Measurements from ENCODE around the gene THBD. TPM values are rescaled to one million over a fixed set of nuclear protein-coding genes. Genes with fewer than 3 reads are reported as not detected.

The THBD gene
- total and polyA plus RNA-seq, 2 experiments from 2014 or later = 5.9 to 15.6 TPM

DNA sequence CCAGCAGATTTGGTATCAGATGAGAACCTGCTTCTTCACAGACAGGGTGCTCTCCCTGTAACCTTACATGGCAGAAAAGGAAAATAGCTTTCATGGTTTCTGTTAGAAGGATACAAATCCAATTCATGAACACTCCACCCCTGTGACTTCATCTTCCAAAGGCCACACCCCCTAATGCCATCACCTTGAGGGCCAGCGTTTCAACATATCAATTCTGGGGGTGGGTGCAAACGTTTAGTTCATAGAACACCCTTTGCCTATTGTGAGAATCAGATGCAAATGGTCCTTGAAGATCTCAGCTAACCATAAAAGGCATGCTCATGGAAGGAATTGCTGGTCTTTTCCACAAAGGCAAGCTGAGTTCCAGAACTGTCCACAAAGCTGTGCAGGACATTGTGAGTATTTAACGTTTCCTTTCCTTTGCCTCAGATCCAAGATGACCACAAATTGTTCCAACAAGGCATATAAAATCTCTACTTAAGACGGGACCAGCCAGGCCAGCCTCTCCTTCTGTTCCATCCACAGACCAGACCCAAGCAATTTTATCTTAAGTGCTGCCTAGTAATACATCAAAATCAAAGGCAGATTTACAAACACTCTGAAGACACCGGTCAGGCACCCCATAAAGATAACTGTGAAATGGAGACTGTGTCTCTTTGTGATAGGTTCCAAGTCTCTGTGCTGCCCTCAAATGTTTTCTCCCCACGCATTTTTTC is 49.1 kb downstream of the THBD start:
- Histone ChIP-seq H3K27ac (no peak overlapping the region), H3K27me3 (replicated peaks; ENCODE audit: insufficient read depth) (peaks cover 18% of the 10 kb centered on the region; the same call in 1 of the 2 replicates), H3K4me3 (no peak overlapping the region), H3K4me2 (ENCODE audit: unreplicated experiment) (no peak overlapping the region), H3F3A (ENCODE audit: insufficient read depth) (no peaks in the 10 kb centered on the region), H2AFZ (no peak overlapping the region), H3K4me1 (ENCODE audit: insufficient read depth) (no peaks in the 10 kb centered on the region), H3K79me2 (ENCODE audit: insufficient read depth) (no peaks in the 10 kb centered on the region), H3K9ac (no peak overlapping the region), H3K36me3 (ENCODE audit: low read depth) (no peaks in the 10 kb centered on the region), H3K9me3 (ENCODE audit: low read depth) (no peaks in the 10 kb centered on the region), H4K20me1 (ENCODE audit: insufficient read depth) (no peaks in the 10 kb centered on the region), H3K9me2 (ENCODE audit: insufficient read depth) (no peaks in the 10 kb centered on the region)
- in situ Hi-C loops (cut with MboI) = no loop called here
- no peak for DNase-seq
- 39 to 48% methylated on average over 6 of the region's 6 CpGs for WGBS, 2 experiments (ENCODE audit: low coverage in 1 of 2, low lambda C conversion rate in 2 of 2, missing lambda C conversion rate in 2 of 2)
- TF ChIP-seq EZH2phosphoT487 (IDR thresholded peaks at IDR 0.05; ENCODE audit: insufficient read depth, low read depth) (no peak), EZH2 (IDR thresholded peaks at IDR 0.05; ENCODE audit: insufficient read depth, poor library complexity, severe bottlenecking) (no peak)

DNA sequence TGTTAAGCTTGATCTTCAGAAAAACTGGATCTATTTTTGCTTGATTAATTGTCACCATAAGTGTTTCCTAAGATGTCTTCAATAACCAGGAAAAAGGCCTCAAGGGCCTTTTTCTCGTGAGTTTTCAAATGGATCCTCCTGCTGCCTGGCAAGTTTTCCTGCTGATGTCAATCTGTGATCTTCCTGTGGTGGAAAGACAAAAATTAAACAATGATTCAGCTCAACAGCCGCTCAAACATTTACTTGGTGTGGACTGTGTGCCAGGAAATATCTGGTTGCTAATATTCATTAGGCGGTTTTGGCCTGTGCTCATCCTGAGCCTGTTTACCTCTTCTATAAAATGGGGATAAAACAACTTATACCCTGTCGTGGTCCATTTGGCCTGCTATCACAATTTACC is 49.7 kb downstream of the THBD start:
- Histone ChIP-seq H3K9me3 (ENCODE audit: low read depth) (no peaks in the 10 kb centered on the region), H3K9ac (no peak overlapping the region), H4K20me1 (ENCODE audit: insufficient read depth) (no peaks in the 10 kb centered on the region), H3F3A (ENCODE audit: insufficient read depth) (no peaks in the 10 kb centered on the region), H3K4me3 (no peak overlapping the region), H3K9me2 (ENCODE audit: insufficient read depth) (no peaks in the 10 kb centered on the region), H3K27me3 (replicated peaks; ENCODE audit: insufficient read depth) (peaks cover 18% of the 10 kb centered on the region; the same call in 1 of the 2 replicates), H3K27ac (no peak overlapping the region), H3K4me2 (ENCODE audit: unreplicated experiment) (no peak overlapping the region), H3K4me1 (ENCODE audit: insufficient read depth) (no peaks in the 10 kb centered on the region), H3K36me3 (ENCODE audit: low read depth) (no peaks in the 10 kb centered on the region), H3K79me2 (ENCODE audit: insufficient read depth) (no peaks in the 10 kb centered on the region), H2AFZ (no peak overlapping the region)
- whole genome bisulfite sequencing, 2 experiments (ENCODE audit: low coverage in 1 of 2, low lambda C conversion rate in 2 of 2, missing lambda C conversion rate in 2 of 2) = 17 to 31% methylated on average over 4 of the region's 4 CpGs
- in situ Hi-C loops (cut with MboI) = no loop called here
- no peak for TF ChIP-seq EZH2phosphoT487 (IDR thresholded peaks at IDR 0.05; ENCODE audit: insufficient read depth, low read depth)
- TF ChIP-seq EZH2 (IDR thresholded peaks at IDR 0.05; ENCODE audit: insufficient read depth, poor library complexity, severe bottlenecking) = no peak
- DNase-seq = peak; percentile 21

DNA sequence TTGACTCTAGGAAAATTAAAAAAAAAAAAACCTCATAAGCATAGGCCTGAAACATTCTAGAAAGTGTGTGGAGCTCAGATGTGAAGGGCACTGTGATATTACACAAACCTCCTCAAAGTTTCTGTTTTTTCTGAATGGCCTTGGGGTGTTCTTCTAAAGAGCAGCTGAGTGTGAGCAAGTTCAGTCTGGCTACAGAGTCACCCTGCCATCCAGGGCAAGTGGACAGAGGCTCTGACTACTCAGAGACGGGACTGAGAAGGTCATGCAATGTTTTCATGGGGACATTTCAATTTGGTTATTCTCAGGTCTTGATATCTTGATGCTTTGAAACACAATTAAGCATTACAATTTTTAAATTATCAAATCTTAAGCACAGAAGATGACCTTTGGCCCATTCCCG is 51.0 kb downstream of the THBD start:
- Histone ChIP-seq H3K9me3 (ENCODE audit: low read depth) (no peaks in the 10 kb centered on the region), H3K36me3 (ENCODE audit: low read depth) (no peaks in the 10 kb centered on the region), H3K4me1 (ENCODE audit: insufficient read depth) (no peaks in the 10 kb centered on the region), H3K79me2 (ENCODE audit: insufficient read depth) (no peaks in the 10 kb centered on the region), H3K27me3 (replicated peaks; ENCODE audit: insufficient read depth) (peaks cover 13% of the 10 kb centered on the region; the same call in 1 of the 2 replicates), H3K9me2 (ENCODE audit: insufficient read depth) (no peaks in the 10 kb centered on the region), H3K4me3 (no peak overlapping the region), H3K9ac (no peak overlapping the region), H4K20me1 (ENCODE audit: insufficient read depth) (no peaks in the 10 kb centered on the region), H3F3A (ENCODE audit: insufficient read depth) (no peaks in the 10 kb centered on the region), H2AFZ (no peak overlapping the region), H3K4me2 (ENCODE audit: unreplicated experiment) (no peak overlapping the region), H3K27ac (no peak overlapping the region)
- in situ Hi-C loops (cut with MboI) = no loop called here
- TF ChIP-seq EZH2 (IDR thresholded peaks at IDR 0.05; ENCODE audit: insufficient read depth, poor library complexity, severe bottlenecking) (no peak), EZH2phosphoT487 (IDR thresholded peaks at IDR 0.05; ENCODE audit: insufficient read depth, low read depth) (no peak)
- 59 to 63% methylated on average over 2 of the region's 2 CpGs for WGBS, 2 experiments (ENCODE audit: low coverage in 1 of 2, low lambda C conversion rate in 2 of 2, missing lambda C conversion rate in 2 of 2)
- DNase-seq = no peak

- TF ChIP-seq EZH2phosphoT487 (IDR thresholded peaks at IDR 0.05; ENCODE audit: insufficient read depth, low read depth) = no peak
- no peak for TF ChIP-seq EZH2 (IDR thresholded peaks at IDR 0.05; ENCODE audit: insufficient read depth, poor library complexity, severe bottlenecking)
- H2AFZ ChIP-seq = no peak overlapping the region
- H3K27me3 ChIP-seq (replicated peaks; ENCODE audit: insufficient read depth) = 0 out of 2 replicates have a peak, but pooled peaks cover 8% of the 10 kb centered on the region
- no peaks in the 10 kb centered on the region for H3K9me2 ChIP-seq (ENCODE audit: insufficient read depth)
- no peak overlapping the region for H3K9ac ChIP-seq
- WGBS, 2 experiments (ENCODE audit: low coverage in 1 of 2, low lambda C conversion rate in 2 of 2, missing lambda C conversion rate in 2 of 2) = 0 to 5% methylated on average over 1 of the region's 1 CpG
- in situ Hi-C loops (cut with MboI) = no loop called here
- H3K9me3 ChIP-seq (ENCODE audit: low read depth) = no peaks in the 10 kb centered on the region
- no peaks in the 10 kb centered on the region for H3K36me3 ChIP-seq (ENCODE audit: low read depth)
- H3K4me1 ChIP-seq (ENCODE audit: insufficient read depth) = no peaks in the 10 kb centered on the region
- H4K20me1 ChIP-seq (ENCODE audit: insufficient read depth) = no peaks in the 10 kb centered on the region
- no peaks in the 10 kb centered on the region for H3K79me2 ChIP-seq (ENCODE audit: insufficient read depth)
- no peak overlapping the region for H3K27ac ChIP-seq
- no peak overlapping the region for H3K4me3 ChIP-seq
- no peak overlapping the region for H3K4me2 ChIP-seq (ENCODE audit: unreplicated experiment)
- H3F3A ChIP-seq (ENCODE audit: insufficient read depth) = no peaks in the 10 kb centered on the region
- no peak for DNase-seq
These were observed 53.5 kb downstream of the THBD start for GRCh38 chr20:22995923-22996322.

Other genes with a start within 250 kb of the THBD start
- not detected in 2 replicates for gene SSTR4, start 14.4 kb downstream of the THBD start, total RNA-seq (2014; rRNA removed; shearing (Covaris generic))
- gene SSTR4, start 14.4 kb downstream of the THBD start, polyA plus RNA-seq (2016; fragmentation: Nextera tagmentation; extraction: Ambion mirVana) = not detected in 2 replicates
- gene CD93, start 36.7 kb upstream of the THBD start, total RNA-seq (2014; rRNA removed; shearing (Covaris generic)) = not detected in 2 replicates
- 0.03 TPM in 1 of 2 replicates, not detected in the other for gene CD93, start 36.7 kb upstream of the THBD start, polyA plus RNA-seq (2016; fragmentation: Nextera tagmentation; extraction: Ambion mirVana)

Measured in GM23248 (cell line).